Measurements from ENCODE around the gene EEF1A2.

The EEF1A2 gene

GRCh38 chr20:63498960-63499337 is at the start of gene EEF1A2:
Gene EEF1A2, minus strand, starts transcription at chr20:63499083. Its CDS starts 1,320 bp downstream, at chr20:63497763.
- H3K4me3 ChIP-seq (ENCODE audit: low read length): no peak within 1 kb of the TSS
- TF ChIP-seq ZNF274 (IDR thresholded peaks at IDR 0.05; ENCODE audit: low read depth, low read length): no peak

- no peak overlapping the region for H3K4me3 ChIP-seq (ENCODE audit: low read length)
- TF ChIP-seq ZNF274 (IDR thresholded peaks at IDR 0.05; ENCODE audit: low read depth, low read length): no peak
These were observed 49.7 kb upstream of the EEF1A2 start for GRCh38 chr20:63548542-63548941.

GRCh38 chr20:63547725-63548480 is 49.0 kb upstream of the EEF1A2 start, which contains the start of gene SRMS:
Gene SRMS, minus strand, starts transcription at chr20:63547749. Its CDS starts 286 bp downstream, at chr20:63547463.
- H3K4me3 ChIP-seq (ENCODE audit: low read length): no peak within 1 kb of the TSS
- TF ChIP-seq ZNF274 (IDR thresholded peaks at IDR 0.05; ENCODE audit: low read depth, low read length): no peak

- no peak overlapping the region for H3K4me3 ChIP-seq (ENCODE audit: low read length)
- TF ChIP-seq ZNF274 (IDR thresholded peaks at IDR 0.05; ENCODE audit: low read depth, low read length): no peak
These were observed 48.3 kb upstream of the EEF1A2 start for GRCh38 chr20:63546956-63547724.

- H3K4me3 ChIP-seq (ENCODE audit: low read length): no peak overlapping the region
- TF ChIP-seq ZNF274 (IDR thresholded peaks at IDR 0.05; ENCODE audit: low read depth, low read length): no peak
These were observed 47.5 kb upstream of the EEF1A2 start for GRCh38 chr20:63546256-63546955.

- no peak for TF ChIP-seq ZNF274 (IDR thresholded peaks at IDR 0.05; ENCODE audit: low read depth, low read length)
These were observed 46.9 kb upstream of the EEF1A2 start for GRCh38 chr20:63545814-63546213.

GRCh38 chr20:63544958-63545516 is 46.2 kb upstream of the EEF1A2 start:
- no peak overlapping the region for H3K4me3 ChIP-seq (ENCODE audit: low read length)
- TF ChIP-seq ZNF274 (IDR thresholded peaks at IDR 0.05; ENCODE audit: low read depth, low read length): no peak

More at GRCh38 chr20:63545814-63546213, 46.9 kb upstream of the EEF1A2 start:
- H3K4me3 ChIP-seq (ENCODE audit: low read length): no peak overlapping the region

GRCh38 chr20:63544241-63544957 is 45.5 kb upstream of the EEF1A2 start:
- no peak overlapping the region for H3K4me3 ChIP-seq (ENCODE audit: low read length)
- no peak for TF ChIP-seq ZNF274 (IDR thresholded peaks at IDR 0.05; ENCODE audit: low read depth, low read length)

- no peak for TF ChIP-seq ZNF274 (IDR thresholded peaks at IDR 0.05; ENCODE audit: low read depth, low read length)
- no peak overlapping the region for H3K4me3 ChIP-seq (ENCODE audit: low read length)
These were observed 44.9 kb upstream of the EEF1A2 start for GRCh38 chr20:63543733-63544132.

- TF ChIP-seq ZNF274 (IDR thresholded peaks at IDR 0.05; ENCODE audit: low read depth, low read length): no peak
- H3K4me3 ChIP-seq (ENCODE audit: low read length): no peak overlapping the region
These were observed 44.2 kb upstream of the EEF1A2 start for GRCh38 chr20:63543131-63543530.

GRCh38 chr20:63542696-63543095 is 43.8 kb upstream of the EEF1A2 start:
- TF ChIP-seq ZNF274 (IDR thresholded peaks at IDR 0.05; ENCODE audit: low read depth, low read length): no peak
- H3K4me3 ChIP-seq (ENCODE audit: low read length): no peak overlapping the region

GRCh38 chr20:63542031-63542559 is 43.2 kb upstream of the EEF1A2 start:
- no peak overlapping the region for H3K4me3 ChIP-seq (ENCODE audit: low read length)

GRCh38 chr20:63541371-63541770 is 42.5 kb upstream of the EEF1A2 start:
- no peak overlapping the region for H3K4me3 ChIP-seq (ENCODE audit: low read length)
- TF ChIP-seq ZNF274 (IDR thresholded peaks at IDR 0.05; ENCODE audit: low read depth, low read length): no peak

More at GRCh38 chr20:63542031-63542559, 43.2 kb upstream of the EEF1A2 start:
- no peak for TF ChIP-seq ZNF274 (IDR thresholded peaks at IDR 0.05; ENCODE audit: low read depth, low read length)
